Measurements from ENCODE around the gene NUDT1.

DNA sequence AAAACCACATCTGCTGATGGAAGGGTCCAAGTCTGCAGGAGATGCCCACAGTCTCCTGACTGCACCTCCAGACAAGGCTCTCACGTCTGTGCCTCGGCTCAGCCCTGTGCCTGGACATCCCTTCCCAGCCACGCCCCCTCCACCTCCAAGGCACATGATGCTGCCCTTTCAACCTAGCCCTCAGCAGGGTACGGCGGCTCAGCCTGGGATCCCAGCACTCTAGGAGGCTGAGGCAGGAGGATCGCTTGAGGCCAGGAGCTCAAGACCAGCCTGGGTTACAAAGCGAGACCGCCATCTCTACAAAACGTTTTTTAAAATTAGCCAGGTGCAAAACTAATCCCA is 23.6 kb upstream of the NUDT1 start:
- TF ChIP-seq, protein P1, sequence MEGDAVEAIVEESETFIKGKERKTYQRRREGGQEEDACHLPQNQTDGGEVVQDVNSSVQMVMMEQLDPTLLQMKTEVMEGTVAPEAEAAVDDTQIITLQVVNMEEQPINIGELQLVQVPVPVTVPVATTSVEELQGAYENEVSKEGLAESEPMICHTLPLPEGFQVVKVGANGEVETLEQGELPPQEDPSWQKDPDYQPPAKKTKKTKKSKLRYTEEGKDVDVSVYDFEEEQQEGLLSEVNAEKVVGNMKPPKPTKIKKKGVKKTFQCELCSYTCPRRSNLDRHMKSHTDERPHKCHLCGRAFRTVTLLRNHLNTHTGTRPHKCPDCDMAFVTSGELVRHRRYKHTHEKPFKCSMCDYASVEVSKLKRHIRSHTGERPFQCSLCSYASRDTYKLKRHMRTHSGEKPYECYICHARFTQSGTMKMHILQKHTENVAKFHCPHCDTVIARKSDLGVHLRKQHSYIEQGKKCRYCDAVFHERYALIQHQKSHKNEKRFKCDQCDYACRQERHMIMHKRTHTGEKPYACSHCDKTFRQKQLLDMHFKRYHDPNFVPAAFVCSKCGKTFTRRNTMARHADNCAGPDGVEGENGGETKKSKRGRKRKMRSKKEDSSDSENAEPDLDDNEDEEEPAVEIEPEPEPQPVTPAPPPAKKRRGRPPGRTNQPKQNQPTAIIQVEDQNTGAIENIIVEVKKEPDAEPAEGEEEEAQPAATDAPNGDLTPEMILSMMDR (IDR thresholded peaks at IDR 0.05 in 2 of 3, conservative IDR thresholded peaks at IDR 0.05 in 1 of 3; ENCODE audit: borderline replicate concordance in 1 of 3, insufficient read depth in 1 of 3, low read depth in 2 of 3, low read length in 2 of 3), result no peak
- TF ChIP-seq YY1 (IDR thresholded peaks at IDR 0.05; ENCODE audit: extremely low read depth, insufficient replicate concordance, low read depth, low read length) (no peak), RAD21 (IDR thresholded peaks at IDR 0.05; ENCODE audit: low read depth) (no peak), SRF (IDR thresholded peaks at IDR 0.05; ENCODE audit: low read depth) (no peak), ELF1 (IDR thresholded peaks at IDR 0.05; ENCODE audit: borderline replicate concordance, low read depth) (no peak), EZH2 (IDR thresholded peaks at IDR 0.05) (no peak), JUND (IDR thresholded peaks at IDR 0.05) (no peak)
- TF ChIP-seq, protein P2, sequence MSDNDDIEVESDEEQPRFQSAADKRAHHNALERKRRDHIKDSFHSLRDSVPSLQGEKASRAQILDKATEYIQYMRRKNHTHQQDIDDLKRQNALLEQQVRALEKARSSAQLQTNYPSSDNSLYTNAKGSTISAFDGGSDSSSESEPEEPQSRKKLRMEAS (IDR thresholded peaks at IDR 0.05), result no peak
- TF ChIP-seq, protein P3, sequence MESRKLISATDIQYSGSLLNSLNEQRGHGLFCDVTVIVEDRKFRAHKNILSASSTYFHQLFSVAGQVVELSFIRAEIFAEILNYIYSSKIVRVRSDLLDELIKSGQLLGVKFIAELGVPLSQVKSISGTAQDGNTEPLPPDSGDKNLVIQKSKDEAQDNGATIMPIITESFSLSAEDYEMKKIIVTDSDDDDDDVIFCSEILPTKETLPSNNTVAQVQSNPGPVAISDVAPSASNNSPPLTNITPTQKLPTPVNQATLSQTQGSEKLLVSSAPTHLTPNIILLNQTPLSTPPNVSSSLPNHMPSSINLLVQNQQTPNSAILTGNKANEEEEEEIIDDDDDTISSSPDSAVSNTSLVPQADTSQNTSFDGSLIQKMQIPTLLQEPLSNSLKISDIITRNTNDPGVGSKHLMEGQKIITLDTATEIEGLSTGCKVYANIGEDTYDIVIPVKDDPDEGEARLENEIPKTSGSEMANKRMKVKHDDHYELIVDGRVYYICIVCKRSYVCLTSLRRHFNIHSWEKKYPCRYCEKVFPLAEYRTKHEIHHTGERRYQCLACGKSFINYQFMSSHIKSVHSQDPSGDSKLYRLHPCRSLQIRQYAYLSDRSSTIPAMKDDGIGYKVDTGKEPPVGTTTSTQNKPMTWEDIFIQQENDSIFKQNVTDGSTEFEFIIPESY (IDR thresholded peaks at IDR 0.05; ENCODE audit: extremely low read depth, insufficient replicate concordance, low read length), result no peak
